WTC11 (cell line): ENCODE data around the gene GLRX. TPM values are rescaled to one million over a fixed set of nuclear protein-coding genes. Genes with fewer than 3 reads are reported as not detected.
A peak's percentile ranks its signal among the peaks of the same experiment; 100 is the strongest.

Experiments used
- ATAC-seq: fragments of 200-7000 bp; cut with Tn5 transposase; 2 replicates; pipeline ENCODE4 v1.10.0; 2021; ENCODE audit warnings: mild to moderate bottlenecking, moderate library complexity
- CTCF ChIA-PET: fragments of 300-600 bp; sonication (Branson Sonifier 250); formaldehyde crosslinking; loops from one replicate; lab custom pipeline; 2021; ENCODE audit warnings: antibody characterized with exemption; lab: Charles Lee
- POLR2A ChIA-PET: fragments of 350-600 bp; sonication (Branson Sonifier 250); formaldehyde crosslinking; loops from one replicate; lab custom pipeline; 2021; ENCODE audit warnings: antibody characterized with exemption; lab: Charles Lee
- DNase-seq: peaks from one replicate; pipeline ENCODE4 v3.0.0; 2021; ENCODE audit warnings: low spot score
- H3K27ac Mint-ChIP-seq: 2 replicates; pipeline ENCODE4 v1.8.0; 2021; ENCODE audit warnings: mixed read lengths
- H3K27me3 Mint-ChIP-seq: 2 replicates; pipeline ENCODE4 v1.8.0; 2021; ENCODE audit warnings: low read depth, mild to moderate bottlenecking, moderate library complexity, mixed read lengths
- H3K36me3 Mint-ChIP-seq: 2 replicates; pipeline ENCODE4 v1.8.0; 2021; ENCODE audit warnings: mixed read lengths
- H3K4me1 Mint-ChIP-seq: 2 replicates; pipeline ENCODE4 v1.8.0; 2022; ENCODE audit warnings: mixed read lengths
- H3K4me3 Mint-ChIP-seq: 2 replicates; pipeline ENCODE4 v1.8.0; 2021; ENCODE audit warnings: mild to moderate bottlenecking, moderate library complexity, mixed read lengths
- H3K9me3 Mint-ChIP-seq: 2 replicates; pipeline ENCODE4 v1.8.0; 2021; ENCODE audit warnings: mixed read lengths
- ATF2 ChIP-seq: sonication (generic); formaldehyde crosslinking; IDR thresholded peaks from 2 replicates; pipeline ENCODE4 v1.8.1; 2022; ENCODE audit warnings: low read depth, missing genetic modification reagents, borderline replicate concordance
- CREB1 ChIP-seq: sonication (generic); formaldehyde crosslinking; IDR thresholded peaks from 2 replicates; pipeline ENCODE4 v1.8.0; 2023; ENCODE audit warnings: mild to moderate bottlenecking, missing genetic modification reagents
- ESRRA ChIP-seq: sonication (generic); formaldehyde crosslinking; IDR thresholded peaks from 2 replicates; pipeline ENCODE4 v1.8.1; 2022; ENCODE audit warnings: mild to moderate bottlenecking, missing genetic modification reagents, borderline replicate concordance
- MAX ChIP-seq: sonication (generic); formaldehyde crosslinking; IDR thresholded peaks from 2 replicates; pipeline ENCODE4 v1.8.0; 2022; ENCODE audit warnings: mild to moderate bottlenecking, missing genetic modification reagents
- NR1H2 ChIP-seq: sonication (generic); formaldehyde crosslinking; IDR thresholded peaks from 2 replicates; pipeline ENCODE4 v1.9.0; 2021; ENCODE audit warnings: mild to moderate bottlenecking, moderate library complexity, missing genetic modification reagents
- PRDM15 ChIP-seq: sonication (generic); formaldehyde crosslinking; IDR thresholded peaks from 2 replicates; pipeline ENCODE4 v1.8.0; 2022; ENCODE audit warnings: missing genetic modification reagents
- PRRX2 ChIP-seq: fragments of 250-450 bp; sonication (Bioruptor Pico); IDR thresholded peaks from 2 replicates; pipeline ENCODE4 v1.8.0; 2021; ENCODE audit warnings: mild to moderate bottlenecking
- ZNF263 ChIP-seq: sonication (generic); formaldehyde crosslinking; IDR thresholded peaks from 2 replicates; pipeline ENCODE4 v1.8.1; 2022; ENCODE audit warnings: low read depth, mild to moderate bottlenecking, moderate library complexity, missing genetic modification reagents
- ZNF281 ChIP-seq: sonication (generic); formaldehyde crosslinking; IDR thresholded peaks from 2 replicates; pipeline ENCODE4 v1.8.0; 2023; ENCODE audit warnings: mild to moderate bottlenecking, missing genetic modification reagents
- total RNA-seq: library from RNA; stranded (reverse); gene quantifications from 3 replicates; pipeline ENCODE4 v1.2.3, GENCODE V29; 2021
- TF ChIP-seq, protein P1 (sequence below): sonication (generic); formaldehyde crosslinking; IDR thresholded peaks from 2 replicates; pipeline ENCODE4 v1.8.0; 2022; ENCODE audit warnings: mild to moderate bottlenecking, missing genetic modification reagents
- TF ChIP-seq, protein P2 (sequence below): fragments of 250-450 bp; sonication (Bioruptor Pico); IDR thresholded peaks from 2 replicates; pipeline ENCODE4 v1.9.0; 2021; ENCODE audit warnings: moderate library complexity, mild to moderate bottlenecking, inconsistent platforms, borderline replicate concordance
- TF ChIP-seq, protein P3 (sequence below): sonication (generic); formaldehyde crosslinking; IDR thresholded peaks from 2 replicates; pipeline ENCODE4 v1.8.0; 2022; ENCODE audit warnings: mild to moderate bottlenecking, missing genetic modification reagents

The GLRX gene
- total RNA-seq, 1 experiment from 2014 or later, result 15.9 TPM

DNA sequence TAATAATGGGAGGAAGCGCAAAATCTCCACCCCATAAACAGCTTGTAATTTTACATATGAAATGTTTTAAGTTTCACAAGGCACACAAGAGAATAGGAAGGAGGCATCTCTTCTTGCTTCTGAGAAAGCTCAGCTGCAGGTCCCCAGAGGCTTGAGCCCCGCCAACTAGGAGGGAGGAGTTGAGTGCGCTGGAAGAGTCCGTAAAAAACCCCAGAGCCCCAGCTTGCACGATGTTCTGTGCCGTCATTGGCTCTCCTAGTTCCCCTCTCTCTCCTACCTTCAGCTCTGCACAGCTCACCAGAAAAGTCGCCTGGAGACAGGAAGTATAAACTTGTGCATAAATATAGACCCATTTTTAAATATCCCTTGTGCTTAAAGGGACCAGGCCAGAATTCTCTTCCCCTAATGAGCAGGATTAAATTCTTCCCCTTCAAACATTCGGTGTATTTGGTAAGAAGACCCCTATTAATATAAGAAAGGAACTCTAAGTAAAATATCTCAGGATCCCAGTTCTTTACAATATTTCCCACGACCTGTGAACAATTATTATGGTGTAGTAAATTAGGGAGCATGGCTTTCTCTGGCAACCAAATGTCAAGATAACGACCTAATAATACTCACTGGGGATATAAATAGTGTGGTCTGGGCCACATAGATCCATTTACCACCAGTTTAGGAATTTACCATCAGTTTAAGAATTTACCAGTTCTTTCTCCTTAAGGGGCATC, 13.7 kb downstream of the GLRX start:
- ATAC-seq, result peak; percentile 58
- TF ChIP-seq ZNF281 (CRISPR knock-in tag) (no peak), ESRRA (no peak), CREB1 (no peak), NR1H2 (CRISPR knock-in tag) (no peak), ZNF263 (CRISPR knock-in tag) (no peak), PRDM15 (no peak), MAX (CRISPR knock-in tag) (no peak), PRRX2 (no peak), ATF2 (no peak)
- TF ChIP-seq, protein P1, sequence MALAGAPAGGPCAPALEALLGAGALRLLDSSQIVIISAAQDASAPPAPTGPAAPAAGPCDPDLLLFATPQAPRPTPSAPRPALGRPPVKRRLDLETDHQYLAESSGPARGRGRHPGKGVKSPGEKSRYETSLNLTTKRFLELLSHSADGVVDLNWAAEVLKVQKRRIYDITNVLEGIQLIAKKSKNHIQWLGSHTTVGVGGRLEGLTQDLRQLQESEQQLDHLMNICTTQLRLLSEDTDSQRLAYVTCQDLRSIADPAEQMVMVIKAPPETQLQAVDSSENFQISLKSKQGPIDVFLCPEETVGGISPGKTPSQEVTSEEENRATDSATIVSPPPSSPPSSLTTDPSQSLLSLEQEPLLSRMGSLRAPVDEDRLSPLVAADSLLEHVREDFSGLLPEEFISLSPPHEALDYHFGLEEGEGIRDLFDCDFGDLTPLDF (CRISPR knock-in tag), result no peak
- TF ChIP-seq, protein P2, sequence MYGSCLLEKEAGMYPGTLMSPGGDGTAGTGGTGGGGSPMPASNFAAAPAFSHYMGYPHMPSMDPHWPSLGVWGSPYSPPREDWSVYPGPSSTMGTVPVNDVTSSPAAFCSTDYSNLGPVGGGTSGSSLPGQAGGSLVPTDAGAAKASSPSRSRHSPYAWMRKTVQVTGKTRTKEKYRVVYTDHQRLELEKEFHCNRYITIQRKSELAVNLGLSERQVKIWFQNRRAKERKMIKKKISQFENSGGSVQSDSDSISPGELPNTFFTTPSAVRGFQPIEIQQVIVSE (CRISPR knock-in tag), result no peak
- TF ChIP-seq, protein P3, sequence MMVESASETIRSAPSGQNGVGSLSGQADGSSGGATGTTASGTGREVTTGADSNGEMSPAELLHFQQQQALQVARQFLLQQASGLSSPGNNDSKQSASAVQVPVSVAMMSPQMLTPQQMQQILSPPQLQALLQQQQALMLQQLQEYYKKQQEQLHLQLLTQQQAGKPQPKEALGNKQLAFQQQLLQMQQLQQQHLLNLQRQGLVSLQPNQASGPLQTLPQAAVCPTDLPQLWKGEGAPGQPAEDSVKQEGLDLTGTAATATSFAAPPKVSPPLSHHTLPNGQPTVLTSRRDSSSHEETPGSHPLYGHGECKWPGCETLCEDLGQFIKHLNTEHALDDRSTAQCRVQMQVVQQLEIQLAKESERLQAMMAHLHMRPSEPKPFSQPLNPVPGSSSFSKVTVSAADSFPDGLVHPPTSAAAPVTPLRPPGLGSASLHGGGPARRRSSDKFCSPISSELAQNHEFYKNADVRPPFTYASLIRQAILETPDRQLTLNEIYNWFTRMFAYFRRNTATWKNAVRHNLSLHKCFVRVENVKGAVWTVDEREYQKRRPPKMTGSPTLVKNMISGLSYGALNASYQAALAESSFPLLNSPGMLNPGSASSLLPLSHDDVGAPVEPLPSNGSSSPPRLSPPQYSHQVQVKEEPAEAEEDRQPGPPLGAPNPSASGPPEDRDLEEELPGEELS, result no peak
- TF ChIP-seq, all 79 proteins: peak for 0
- POLR2A ChIA-PET, result interaction anchor here (0.6 to 2.1 kb wide), 2 partner anchors 14 to 52 kb away, joined by 3 to 11 read pairs; partner anchors contain the start of gene GLRX
- CTCF ChIA-PET, result interaction anchor here (0.8 to 3.2 kb wide), 3 partner anchors 28 to 46 kb away, joined by 3 to 12 read pairs (median 11); no protein-coding TSS in a partner anchor
- no peak for DNase-seq
- H3K27me3 Mint-ChIP-seq, result no peaks in the 10 kb centered on the region
- H3K36me3 Mint-ChIP-seq, result 0 out of 2 replicates have a peak, but pooled peaks cover 3% of the 10 kb centered on the region
- peaks cover 46% of the 10 kb centered on the region for H3K4me1 Mint-ChIP-seq
- H3K4me3 Mint-ChIP-seq, result no peak overlapping the region
- H3K27ac Mint-ChIP-seq, result no peak overlapping the region
- peaks cover 12% of the 10 kb centered on the region for H3K9me3 Mint-ChIP-seq
